GM19193 (cell line): ENCODE results near the gene PRSS37.

Experiments used
- POLR2A ChIP-seq: IDR thresholded peaks from 4 replicates; pipeline ENCODE4 v1.6.1; 2011; ENCODE audit not compliant: insufficient read depth, insufficient read length; ENCODE audit errors: extremely low read depth

PRSS37 gene, protein sequence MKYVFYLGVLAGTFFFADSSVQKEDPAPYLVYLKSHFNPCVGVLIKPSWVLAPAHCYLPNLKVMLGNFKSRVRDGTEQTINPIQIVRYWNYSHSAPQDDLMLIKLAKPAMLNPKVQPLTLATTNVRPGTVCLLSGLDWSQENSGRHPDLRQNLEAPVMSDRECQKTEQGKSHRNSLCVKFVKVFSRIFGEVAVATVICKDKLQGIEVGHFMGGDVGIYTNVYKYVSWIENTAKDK

DNA sequence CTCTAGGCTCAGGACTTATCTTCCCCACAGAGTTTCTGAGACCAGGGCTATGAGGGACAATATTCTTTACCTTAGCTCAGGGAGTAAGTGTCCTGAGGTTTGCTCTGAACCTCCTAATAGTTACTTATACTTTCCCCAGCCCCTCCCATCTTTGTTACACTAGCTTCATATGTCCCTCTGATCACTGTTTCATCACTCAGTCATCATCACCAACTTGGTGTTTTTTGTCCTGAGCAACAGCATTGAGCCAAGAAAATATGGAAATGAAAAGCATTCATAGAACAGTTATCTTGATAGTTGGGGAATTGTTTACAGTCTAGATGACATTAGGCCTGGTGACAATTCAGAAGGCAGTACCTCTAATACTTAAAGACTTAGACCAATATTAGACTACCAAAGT, at the start of gene PRSS37:
TSS of gene PRSS37 (minus strand) at position 101 of the 400 bp plus-strand sequence. CDS start 436 bp downstream, outside the sequence.
- no peak for TF ChIP-seq POLR2A

DNA sequence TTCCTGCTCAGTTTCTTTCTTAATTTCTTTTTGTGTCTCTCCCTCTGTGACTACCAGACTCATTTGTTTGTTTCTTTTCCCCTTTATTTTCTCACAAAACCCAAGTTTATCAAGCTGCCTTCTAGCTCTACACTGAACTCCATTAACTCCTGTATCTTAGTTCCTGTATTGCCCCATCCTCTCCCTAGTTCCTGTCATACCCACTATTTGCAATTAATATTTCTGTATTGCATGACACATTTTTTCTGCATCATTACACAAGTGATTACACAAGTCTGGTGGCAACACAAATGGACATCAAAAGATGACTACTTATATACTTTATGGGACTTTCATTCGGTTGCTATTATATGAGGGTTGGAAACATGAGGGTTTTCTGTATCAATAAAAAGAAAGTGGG, 48.0 kb upstream of the PRSS37 start:
- no peak for TF ChIP-seq POLR2A

DNA sequence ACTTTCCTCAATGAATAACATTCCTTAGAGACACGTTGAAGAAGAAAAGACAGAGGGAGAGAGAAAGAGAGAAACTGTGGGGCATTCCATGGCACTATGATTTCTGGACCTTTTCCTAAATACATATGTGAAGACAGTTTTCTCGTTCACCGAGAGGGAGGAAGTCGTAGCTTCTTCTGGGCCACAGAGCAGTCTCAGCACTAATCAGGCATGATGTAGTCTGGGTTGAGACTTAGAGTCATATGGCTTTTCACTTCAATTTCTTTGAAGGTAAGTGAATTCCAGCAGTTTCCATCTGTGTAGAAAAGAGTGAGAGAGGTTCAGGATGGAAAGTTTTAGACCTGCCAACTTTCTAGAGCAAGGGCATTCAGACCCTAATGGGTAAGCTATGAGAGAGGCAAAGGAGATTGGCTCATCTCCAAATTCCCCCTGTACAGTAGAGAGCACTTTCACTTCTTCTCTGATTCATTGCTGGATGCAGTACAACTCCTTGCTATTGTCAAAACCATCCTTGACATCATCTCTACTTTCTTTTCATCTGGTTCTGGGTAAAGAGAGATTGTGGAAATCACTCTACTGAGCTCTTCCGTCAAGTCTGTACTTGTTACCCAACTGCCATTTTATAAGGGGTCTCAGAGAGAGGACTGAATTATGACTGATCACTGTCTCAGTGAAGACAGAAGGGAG, 43.4 kb upstream of the PRSS37 start:
- no peak for TF ChIP-seq POLR2A

DNA sequence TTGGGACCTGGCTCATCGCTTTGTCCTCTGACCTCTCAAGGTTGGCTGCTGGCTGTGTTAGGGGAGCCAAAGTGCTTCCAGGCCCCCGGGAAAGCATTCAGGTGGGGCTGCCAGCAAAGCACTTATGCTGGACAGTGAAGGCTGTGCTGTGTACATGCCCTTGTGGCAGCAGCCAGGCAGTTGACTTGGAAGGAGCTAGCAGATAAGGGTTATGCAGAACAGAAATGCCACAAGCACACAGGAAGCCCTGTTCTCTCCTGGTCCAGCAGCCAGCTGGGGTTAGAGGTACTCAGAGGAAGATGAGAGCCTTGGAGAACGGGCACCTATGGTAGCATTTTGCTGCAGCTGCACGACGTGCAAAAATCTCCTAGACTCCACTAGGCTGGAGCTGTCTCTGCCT, 39.7 kb upstream of the PRSS37 start:
- no peak for TF ChIP-seq POLR2A

DNA sequence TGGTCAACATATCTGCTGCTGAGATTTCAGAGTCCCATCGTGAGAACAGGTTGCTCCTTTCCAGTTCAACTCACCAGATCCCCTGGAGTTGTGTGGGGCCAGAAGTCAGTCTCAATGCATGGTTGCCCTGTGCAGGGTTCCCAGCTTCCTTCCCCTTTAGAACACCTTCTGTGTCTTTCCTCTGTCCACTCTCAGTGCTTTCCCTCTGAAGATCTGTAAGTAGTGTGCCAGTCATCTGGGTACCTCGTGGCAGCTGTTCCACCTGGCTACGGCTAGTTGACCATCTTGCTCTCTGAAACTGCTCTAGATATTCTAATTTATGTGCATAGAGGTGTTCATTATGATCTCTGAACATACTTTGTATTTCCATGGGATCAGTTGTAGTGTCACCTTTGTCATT, 36.1 kb upstream of the PRSS37 start:
- TF ChIP-seq POLR2A, result no peak

DNA sequence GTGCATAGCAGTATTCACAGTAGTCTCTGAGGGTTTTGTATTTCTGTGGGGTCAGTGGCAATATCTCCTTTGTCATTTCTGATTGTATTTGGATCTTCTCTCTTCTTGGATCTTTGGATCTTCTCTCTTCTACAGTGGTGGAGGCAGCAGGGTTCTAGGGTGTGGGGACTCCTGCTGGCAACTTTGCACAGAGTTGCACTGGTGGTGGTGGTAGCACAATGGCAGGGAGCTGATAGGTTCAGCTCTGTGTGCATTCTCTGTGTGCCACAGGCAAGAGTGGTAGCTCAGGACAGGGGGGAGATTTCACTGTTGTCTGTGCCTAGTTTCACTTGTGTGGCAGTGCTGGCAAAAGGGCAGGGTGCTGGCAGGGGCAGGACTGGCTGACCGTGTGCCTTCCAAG, 35.1 kb upstream of the PRSS37 start:
- no peak for TF ChIP-seq POLR2A

DNA sequence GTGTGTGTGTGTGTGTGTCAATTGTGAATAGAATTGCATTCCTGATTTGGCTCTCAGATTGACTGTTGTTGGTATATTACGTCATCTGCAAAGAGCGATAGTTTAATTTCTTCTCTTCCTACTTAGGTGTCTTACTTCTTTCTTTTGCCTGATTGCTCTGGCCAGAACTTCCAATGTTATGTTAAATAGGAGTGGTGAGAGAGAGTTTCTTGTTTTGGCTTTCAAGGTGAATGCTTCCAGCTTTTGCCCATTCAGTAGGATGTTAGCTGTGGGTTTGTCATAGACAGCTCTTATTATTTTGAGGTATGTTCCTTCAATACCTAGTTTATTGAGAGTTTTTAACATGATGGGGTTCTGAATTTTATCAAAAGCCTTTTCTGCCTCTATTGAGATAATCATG, 34.2 kb upstream of the PRSS37 start:
- no peak for TF ChIP-seq POLR2A

DNA sequence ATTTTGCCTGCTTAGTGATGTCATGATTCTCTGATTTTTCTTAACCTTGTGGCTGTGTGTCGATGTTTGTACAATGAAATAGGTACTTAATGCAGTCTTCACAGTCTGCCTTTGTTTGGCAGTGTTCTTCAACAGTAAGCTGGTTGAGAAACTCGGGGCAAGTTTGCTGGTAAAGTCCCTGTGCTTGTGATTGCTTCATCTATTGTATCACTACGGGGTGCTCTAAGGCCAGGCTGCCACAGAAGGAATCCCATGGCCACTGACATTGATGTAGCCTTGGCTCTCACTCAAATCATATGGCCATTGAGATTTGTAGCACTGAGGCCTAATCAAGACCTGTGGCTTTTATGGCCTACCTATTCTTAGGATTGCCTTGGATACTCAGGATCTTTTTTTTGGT, 33.5 kb upstream of the PRSS37 start:
- no peak for TF ChIP-seq POLR2A

DNA sequence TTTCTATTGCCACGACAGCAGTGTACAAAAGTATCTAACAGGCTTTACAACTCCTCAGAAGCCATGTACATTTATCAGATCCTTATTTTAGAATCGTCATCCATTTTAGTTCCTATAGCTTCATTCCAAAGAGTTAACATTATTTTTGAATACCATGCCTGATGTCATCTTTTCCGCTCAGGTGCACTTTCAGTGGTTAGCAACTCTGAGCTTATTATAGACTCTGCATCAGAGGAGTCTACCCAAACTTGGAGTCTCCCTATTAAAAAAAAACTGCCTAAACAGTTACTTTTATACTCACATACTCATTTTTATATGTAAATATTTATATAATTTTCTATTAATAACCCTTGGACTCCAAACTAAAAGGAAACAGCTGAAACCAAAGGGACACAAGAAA, 31.6 kb upstream of the PRSS37 start:
- TF ChIP-seq POLR2A, result no peak

DNA sequence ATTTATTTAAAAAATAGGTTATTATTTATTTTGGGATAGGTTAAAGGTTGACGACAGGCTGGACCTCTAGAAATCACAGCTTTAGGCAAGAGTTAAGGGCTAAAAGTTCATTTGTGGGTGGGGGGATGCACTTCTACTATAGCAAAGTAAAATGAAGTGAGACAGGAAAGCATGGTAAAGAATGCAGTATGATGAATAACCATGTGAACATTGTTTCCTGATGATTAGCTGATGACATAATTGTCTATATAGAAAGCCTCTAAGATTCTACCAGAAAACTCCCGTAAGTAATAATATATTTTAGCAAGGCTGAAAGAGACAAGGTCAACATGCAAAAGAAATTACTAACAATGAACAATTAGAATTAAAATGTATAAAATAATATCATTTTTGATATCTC, 25.7 kb upstream of the PRSS37 start:
- TF ChIP-seq POLR2A, result no peak

DNA sequence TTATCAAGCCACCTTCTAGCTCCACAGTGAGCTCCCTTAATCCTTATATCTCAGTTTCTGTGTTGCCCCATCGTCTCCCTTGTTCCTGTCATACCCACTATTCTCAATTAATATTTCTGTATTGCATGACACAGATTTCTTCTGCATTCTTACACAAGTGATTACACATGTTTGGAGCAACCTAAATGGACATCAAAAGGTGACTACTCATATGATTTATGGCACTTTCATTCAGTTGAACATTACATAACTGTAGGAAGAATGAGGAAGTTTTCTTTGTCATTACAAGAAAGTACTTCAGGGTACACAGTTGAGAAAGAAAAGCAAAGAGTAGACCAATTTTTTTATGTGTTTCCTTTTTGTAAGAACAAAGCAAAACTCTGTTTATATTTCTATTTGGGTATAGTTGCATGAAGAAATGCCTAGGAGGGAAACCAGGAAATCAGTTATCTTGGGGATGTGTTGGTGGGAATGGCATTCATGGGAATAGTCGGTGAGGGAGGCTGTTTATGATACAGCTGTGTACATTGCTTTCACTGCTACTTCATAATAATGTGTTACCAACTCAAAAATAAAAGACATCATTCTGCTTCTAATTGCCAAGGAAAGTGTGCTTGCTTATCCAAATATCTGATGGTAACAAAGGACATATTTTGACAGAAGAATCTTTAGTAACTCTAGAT, 23.6 kb upstream of the PRSS37 start:
- TF ChIP-seq POLR2A, result no peak

DNA sequence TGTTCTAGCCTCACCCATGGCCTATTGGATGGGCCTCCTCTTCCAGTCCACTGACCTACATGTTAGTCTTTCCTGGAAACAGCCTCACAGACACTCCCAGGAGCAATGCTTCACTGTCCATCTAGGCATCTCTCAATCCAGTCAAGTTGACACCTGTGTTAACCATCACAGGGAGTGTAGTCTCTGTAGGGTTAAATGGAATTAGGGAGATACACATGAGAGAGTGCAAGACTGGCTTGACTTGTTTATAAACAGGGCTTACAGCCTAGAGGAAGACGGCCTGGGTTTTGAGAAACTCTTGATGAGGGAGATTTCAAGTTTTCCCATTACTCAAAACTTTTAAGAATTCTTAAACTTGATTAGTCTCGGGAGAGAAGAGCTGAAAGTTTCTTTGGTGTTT, 18.9 kb upstream of the PRSS37 start:
- no peak for TF ChIP-seq POLR2A

DNA sequence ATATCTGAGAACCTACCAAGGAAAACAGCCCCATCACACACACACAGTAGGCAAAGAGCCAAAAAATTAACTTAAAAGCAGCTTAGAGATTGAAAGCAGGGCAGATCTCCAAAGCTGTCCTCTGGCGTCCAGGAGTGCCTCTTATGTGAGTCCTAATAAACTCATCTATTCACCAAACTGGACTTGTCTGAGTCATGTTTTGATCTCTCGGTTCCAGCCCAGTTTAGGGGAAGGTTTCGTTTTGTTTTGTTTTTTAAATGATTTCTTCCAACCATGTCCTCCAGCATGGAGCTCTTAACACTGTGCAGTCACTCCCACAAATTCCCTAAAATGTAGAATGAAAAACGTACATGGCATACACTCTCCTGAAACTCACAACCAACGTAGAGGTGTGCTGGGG, 6.7 kb upstream of the PRSS37 start:
- no peak for TF ChIP-seq POLR2A

DNA sequence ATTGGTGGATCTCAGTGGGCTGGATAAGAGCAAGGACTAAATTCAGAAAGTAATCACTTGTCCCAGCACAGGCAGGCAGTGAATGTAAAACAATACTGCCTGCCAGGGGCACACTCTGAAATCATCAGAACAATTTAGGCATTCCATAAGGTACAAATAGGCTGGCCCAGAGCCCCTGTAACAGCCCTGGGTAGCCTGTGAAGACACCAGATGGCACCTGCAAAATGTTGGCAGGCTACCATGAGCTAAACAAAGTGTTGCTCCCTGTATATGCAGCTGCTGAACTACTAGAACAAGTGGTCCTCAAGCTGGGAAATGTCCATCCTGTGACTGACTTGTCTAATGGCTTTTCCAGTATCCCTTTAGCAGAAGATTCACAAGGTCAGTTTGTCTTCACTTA, 3.0 kb upstream of the PRSS37 start:
- TF ChIP-seq POLR2A, result no peak

DNA sequence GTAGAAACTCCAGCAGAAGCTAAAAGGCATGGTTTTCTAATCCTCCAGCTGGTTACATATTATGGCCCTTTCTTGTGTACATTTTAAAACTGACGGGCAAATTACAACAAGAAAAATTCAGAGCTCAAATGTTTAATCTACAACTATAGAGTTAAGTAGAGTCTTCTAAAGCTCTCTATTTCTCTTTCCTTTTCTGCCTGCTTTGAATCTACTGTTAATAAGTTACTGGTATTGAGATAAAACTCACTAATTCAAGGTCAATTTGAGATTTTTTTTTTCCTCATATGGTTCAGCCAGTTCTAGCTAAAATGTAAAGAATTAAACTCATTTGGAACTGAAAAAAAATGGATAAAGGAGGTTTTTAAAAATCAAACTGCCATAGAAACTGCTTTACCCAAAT, 1.6 kb upstream of the PRSS37 start:
- TF ChIP-seq POLR2A, result no peak

DNA sequence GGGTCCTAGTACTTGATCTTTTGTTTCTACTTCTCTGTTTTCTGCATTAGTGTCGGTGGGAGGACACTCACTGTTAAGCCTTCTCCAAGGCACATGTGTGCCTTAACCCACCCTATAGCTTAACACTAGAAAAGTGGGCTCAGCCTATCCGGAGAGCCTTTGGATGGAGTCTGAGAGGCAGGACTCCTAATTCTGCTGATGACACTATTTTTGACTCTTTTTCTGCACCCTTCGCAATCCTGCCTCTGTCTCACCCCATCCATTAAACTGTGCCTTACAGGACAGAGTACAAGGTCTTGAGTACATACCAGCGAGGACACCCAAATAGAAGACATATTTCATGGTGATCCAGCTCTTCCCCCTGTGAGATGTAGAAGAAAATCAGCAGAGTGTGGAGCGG, 577 bp downstream of the PRSS37 start:
- TF ChIP-seq POLR2A, result no peak
